ENCODE results near the gene XYLT1.

DNA sequence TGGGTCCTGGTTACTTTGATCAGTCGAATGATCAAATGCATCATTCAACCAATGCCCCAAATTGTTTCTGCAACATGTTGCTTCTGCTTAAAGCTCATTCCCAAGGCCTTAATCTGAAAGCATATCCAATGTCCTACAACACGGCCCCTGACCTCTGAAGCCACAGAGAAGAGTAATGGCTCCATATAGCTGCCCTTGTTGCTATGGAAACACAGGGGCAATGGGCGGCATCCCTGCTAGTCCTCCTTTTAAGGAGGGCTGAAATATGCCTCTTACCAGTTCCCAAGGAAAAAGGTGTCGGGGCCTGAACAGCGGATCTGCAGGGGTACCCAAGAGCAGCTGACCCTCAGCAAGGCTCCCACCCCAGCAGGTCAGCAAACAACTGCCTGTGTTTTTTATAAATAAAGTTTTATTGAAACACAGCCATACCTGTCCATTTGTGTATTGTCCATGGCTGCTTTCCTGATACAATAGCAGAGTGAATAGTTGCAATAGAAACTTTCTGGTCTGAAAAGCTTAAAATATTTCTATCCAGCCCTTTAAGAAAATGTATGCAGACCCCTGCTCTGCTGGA is 210.4 kb downstream of the XYLT1 start:
- TF ChIP-seq CTCF (conservative IDR thresholded peaks at IDR 0.05; ENCODE audit: low read length) (no peak), EZH2phosphoT487 (IDR thresholded peaks at IDR 0.05; ENCODE audit: borderline replicate concordance) (no peak)

Data from Loucy (cell line).